ENCODE results near the gene CDH20. TPM values are rescaled to one million over a fixed set of nuclear protein-coding genes. Genes with fewer than 3 reads are reported as not detected.

The CDH20 gene
- total and polyA plus RNA-seq, 2 of the 13 experiments (the other 11 are each of a cell fraction or from before 2014, with no cell fraction given) = not detected

GRCh38 chr18:61420218-61420885 is 87.1 kb downstream of the CDH20 start:
- H2AFZ ChIP-seq (ENCODE audit: low read length) = no peak overlapping the region
- no peaks in the 10 kb centered on the region for H3K36me3 ChIP-seq (replicated peaks in 1 of 2; ENCODE audit: control insufficient read depth in 1 of 2, insufficient read depth in 2 of 2, low read length in 2 of 2)
- WGBS (ENCODE audit: low lambda C conversion rate) = 43% methylated on average over 7 of the region's 7 CpGs
- ChIA-PET POLR2A (no interaction called here), CTCF (ENCODE audit: low intra/inter-chr PET ratio, low total read pairs) (no interaction called here)
- DNase-seq (ENCODE audit: low spot score) = no peak
- in situ Hi-C loops (cut with HindIII; ENCODE audit: extremely low pct_ligation_motif_present, low pct_unique_long_range_greater_than_20kb) (no loop called here), intact Hi-C loops (cut with micrococcal nuclease; ENCODE audit: unreplicated experiment) (no loop called here)
- TF ChIP-seq RNF219 (CRISPR knock-in tag; IDR thresholded peaks at IDR 0.05) (no peak), ISX (CRISPR knock-in tag; conservative IDR thresholded peaks at IDR 0.05) (no peak), HNF1A (IDR thresholded peaks at IDR 0.05; ENCODE audit: low read depth) (no peak), HNF1A (CRISPR knock-in tag; IDR thresholded peaks at IDR 0.05; ENCODE audit: borderline replicate concordance) (no peak), GPBP1L1 (CRISPR knock-in tag; IDR thresholded peaks at IDR 0.05) (no peak), ZNF34 (CRISPR knock-in tag; IDR thresholded peaks at IDR 0.05; ENCODE audit: borderline replicate concordance) (no peak), FOXM1 (CRISPR knock-in tag; IDR thresholded peaks at IDR 0.05) (no peak), NFKBIZ (CRISPR knock-in tag; IDR thresholded peaks at IDR 0.05) (no peak), ZNF207 (IDR thresholded peaks at IDR 0.05; ENCODE audit: borderline replicate concordance) (no peak)
- H4K20me1 ChIP-seq (ENCODE audit: insufficient read depth, low read length) = no peaks in the 10 kb centered on the region
- H3K4me3 ChIP-seq (replicated peaks in 1 of 3; ENCODE audit: insufficient read depth in 1 of 3, low read depth in 2 of 3, low read length in 3 of 3) = no peak overlapping the region
- no peaks in the 10 kb centered on the region for H3K9me3 ChIP-seq (ENCODE audit: low read length)
- no TSS peak for BruUV-seq (replicated peaks)
- ATAC-seq = no peak
- no peak overlapping the region for H3K9ac ChIP-seq (ENCODE audit: insufficient read depth, low read depth, low read length)
- FAIRE-seq = no peak
- no peaks in the 10 kb centered on the region for H3K4me1 ChIP-seq (ENCODE audit: insufficient read depth, low read length)
- no peak overlapping the region for H3K27ac ChIP-seq (ENCODE audit: extremely low read length, insufficient read depth, low read length)
- H3K79me2 ChIP-seq (ENCODE audit: insufficient read depth, low read length) = no peaks in the 10 kb centered on the region
- no peak overlapping the region for H3K4me2 ChIP-seq (ENCODE audit: low read depth, low read length)
- no peaks in the 10 kb centered on the region for H3K27me3 ChIP-seq (ENCODE audit: control insufficient read depth in 1 of 2, insufficient read depth in 2 of 2, low read length in 2 of 2)
